Measurements from ENCODE around the gene GSTT2B.
"Not testable (repeated sequence)": the region's sequence is repeated elsewhere in the genome, so short reads cannot be mapped to it uniquely, and the experiment has no call there.

The GSTT2B gene

DNA sequence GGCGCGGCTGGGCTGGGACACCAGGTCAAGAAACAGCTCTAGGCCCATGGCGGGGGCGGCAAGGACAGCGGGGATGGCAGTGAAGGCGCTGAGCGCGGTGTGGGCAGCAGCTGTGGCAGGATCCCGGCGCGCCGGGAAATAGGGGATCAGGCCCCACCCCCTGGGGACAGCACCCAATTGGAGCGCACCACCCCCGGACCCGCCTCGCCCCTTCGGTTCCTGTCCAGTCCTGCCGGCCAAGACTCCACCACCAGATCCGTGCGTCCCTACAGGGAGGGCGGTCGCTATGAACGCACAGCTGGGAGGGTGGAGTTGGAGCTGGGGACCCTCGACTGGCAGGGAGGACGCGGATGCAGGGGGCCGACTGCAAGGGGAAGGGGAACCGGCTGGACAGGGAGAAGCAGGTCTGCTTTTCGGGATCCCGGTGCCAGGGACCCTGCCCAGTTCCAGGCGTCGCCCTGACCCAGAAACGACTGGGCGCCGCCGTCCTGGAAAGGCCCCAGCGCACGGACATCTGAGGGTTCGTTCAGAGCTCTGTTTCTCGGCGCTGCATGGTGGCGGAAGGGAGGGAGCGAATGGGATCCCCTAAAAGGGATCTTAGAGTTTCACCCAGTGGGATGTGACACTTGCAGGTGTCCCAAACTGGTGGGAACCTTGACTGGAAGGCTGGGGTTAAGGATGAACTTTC, at the start of gene GSTT2B:
Gene GSTT2B, minus strand, starts transcription at position 112 of the 688 bp plus-strand sequence. Its CDS starts 64 bp downstream, at position 48.
- DNase-seq: not testable (repeated sequence)

DNA sequence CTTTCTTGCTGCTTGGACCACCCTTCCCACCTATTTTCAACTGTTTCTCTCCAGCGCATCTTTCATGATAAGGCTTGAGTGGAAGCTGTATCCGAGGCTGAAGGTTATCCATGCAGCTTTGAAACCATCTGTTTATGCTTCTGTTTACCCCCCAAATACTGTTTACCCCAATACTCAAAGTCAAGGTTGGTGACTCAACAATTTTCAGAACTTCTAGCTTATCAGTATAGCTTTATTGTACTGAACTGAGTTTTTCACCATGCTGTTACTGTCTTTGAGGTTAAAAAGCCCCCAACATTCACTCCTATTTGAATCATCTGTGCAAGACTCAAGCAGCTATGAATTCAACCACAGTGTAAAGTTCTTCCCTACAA, 49.0 kb upstream of the GSTT2B start:
- no peak for DNase-seq

DNA sequence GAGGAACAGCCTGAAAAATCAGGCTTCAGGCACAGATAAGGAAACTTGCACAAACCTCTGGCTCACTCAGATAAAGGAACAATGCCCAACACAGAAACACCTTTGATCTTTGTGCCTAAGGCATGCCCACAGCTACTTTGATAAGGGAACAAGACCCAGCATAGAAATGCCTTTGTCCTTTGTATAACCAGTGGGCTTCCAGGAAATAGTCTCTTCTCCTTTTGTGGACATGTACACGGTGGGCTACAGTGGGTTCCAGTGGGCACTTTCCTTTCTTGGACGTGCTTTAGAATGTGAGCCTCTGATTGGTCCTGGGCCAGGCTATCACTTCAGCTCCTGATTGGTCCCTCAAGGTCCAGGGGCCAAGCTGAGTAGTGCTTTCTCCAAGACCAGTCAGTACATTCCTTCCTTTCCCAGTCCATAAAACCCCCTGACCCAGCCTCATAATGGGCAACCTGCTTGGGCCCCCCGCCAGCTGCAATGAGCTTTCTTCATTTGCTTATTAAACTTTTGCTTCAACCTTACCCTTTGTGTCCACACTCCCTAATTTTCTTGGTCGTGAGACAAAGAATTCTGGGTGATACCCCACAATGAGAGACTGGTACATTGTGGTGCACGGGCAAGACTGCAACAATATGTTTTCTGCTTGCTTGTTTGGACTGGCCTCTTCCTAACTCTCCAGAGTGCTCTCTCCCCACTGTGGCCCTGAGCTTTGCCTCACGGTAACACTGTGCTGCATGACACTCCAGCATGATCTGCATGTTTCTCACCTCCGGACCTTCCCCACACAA, 48.4 kb upstream of the GSTT2B start:
- no peak for DNase-seq

- no peak for DNase-seq
These were observed 47.6 kb upstream of the GSTT2B start for GRCh38 chr22:24008381-24009226.

DNA sequence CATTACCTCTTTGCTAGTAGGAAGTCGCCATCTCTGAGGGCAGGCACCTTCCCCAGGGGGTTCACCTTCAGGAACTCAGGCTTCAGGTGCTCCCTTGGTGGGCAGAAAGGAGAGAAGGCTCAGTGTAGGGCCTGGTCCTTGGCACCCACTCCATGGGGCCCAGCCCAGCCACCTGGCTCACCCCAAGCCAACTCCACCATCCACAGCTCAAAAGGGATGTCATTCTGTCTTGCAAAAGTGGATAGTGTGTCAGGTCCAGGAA, 47.0 kb upstream of the GSTT2B start:
- no peak for DNase-seq

DNA sequence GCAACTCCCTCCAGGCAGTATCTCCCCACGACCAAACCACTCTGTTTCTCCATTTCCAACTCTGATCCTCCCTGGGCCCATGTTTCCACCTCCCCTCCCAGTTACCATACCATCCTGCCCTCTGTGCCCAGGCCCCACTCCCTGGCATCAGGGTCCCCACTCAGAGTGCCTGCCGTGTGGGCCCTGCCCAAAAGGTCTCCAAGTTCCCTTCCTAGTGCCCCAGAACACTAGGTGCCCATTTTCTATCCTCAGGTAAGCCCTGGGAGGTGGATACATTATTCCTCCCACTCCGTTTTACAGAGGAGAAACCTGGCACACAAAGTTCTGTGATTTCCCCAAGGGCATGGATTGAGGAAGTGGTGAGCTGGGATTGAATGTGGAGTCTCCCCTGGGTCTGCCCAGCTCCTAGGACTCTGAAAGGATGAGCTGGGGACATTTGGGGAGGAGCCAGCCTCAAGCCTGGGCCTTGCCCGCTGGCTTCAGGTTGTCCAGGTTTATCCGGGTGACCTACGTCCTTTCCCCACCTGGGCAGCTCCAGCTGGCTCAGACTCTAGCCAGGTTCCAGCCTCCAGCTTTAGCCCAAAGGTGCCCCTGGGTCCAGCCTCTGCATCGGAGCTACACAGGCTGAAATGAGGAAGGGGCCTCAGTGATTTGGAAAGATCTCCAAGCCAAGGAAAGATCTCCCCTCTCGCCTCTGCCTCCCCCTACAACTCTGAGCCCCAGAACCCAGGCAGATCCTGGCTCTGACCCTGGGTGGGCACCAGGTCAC, 46.4 kb upstream of the GSTT2B start:
- DNase-seq: no peak

DNA sequence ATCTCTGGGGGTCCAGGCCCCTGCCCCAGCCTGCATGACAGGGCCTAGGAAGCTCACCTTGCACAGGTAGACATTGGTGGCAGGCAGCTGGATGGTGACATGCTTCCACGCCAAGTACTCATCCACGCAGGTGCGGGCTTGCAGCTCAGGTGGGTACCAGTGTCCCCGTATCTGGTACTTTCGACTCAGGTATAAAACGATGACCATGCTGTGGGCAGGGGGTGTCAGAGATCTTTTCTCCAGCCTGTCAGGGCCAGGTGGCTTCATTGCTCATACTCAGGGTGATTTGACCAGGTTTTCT, 45.9 kb upstream of the GSTT2B start:
- DNase-seq: no peak

GRCh38 chr22:24006207-24006913, 45.4 kb upstream of the GSTT2B start:
- no peak for DNase-seq

- no peak for DNase-seq
These were observed 44.2 kb upstream of the GSTT2B start, which contains the start of gene GSTT4 for GRCh38 chr22:24005201-24005600. Gene GSTT4 (minus strand): TSS chr22:24005453. CDS start chr22:24005356, 97 bp downstream.

DNA sequence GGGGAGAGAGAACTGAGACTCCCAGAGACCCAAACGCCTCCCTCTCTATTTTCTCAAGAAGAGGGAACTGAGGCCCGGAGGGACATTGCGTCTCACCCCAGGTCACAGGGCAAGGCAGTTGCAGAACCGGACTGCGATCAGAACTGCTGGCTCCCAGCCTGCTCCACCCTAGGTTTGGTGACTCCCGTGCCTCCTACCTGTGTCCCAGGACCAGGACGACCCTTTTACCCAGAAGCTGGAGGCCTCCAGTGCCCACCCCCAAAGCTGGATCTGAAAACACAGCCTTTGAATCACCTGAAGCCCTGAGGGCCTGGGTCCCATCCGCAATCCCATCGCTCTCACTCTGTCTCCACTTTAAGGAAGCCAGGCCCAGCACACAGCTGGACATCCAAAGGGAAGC, 42.9 kb upstream of the GSTT2B start:
- no peak for DNase-seq

- no peak for DNase-seq
These were observed 41.9 kb upstream of the GSTT2B start for GRCh38 chr22:24002851-24003250.

DNA sequence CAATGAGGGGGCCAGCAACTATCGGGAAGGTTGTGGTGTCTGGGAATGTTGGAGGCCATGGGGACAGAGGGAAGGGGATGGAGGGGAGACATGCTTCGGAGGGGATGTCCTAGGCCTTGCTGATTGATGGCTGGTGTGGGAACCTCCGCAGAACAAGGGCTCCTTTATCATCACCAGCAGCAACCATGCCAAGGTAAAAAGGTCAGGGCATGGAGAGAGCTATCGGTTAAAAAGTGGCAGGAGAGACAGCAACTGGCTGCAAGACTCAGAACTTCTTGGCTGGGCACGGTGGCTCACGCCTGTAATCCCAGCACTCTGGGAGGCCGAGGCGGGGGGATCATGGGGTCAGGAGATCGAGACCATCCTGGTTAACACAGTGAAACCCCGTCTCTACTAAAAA, 41.3 kb upstream of the GSTT2B start:
- no peak for DNase-seq

- DNase-seq: no peak
These were observed 40.3 kb upstream of the GSTT2B start for GRCh38 chr22:24001314-24001713.

DNA sequence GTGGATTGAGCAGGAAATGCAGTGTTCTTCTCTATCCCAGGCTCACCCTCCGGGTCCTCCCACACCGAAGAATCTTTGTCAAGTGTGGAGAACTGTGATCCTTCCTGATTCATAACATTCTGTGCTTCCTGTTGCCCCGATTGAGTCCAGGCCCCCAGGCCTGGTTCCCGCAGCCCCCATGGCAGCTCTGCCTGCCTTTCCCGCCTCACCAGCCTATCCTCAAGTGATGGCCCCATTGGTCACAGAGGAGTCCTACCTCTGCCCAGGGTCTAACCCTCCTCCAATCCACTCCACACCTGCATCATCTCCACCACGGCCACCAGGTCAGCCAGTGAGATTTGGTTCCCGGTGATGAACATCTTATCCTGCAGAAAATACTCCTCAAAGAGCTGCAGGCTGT, 38.8 kb upstream of the GSTT2B start:
- not testable (repeated sequence) for DNase-seq

GRCh38 chr22:23997092-23997491, 36.1 kb upstream of the GSTT2B start:
- DNase-seq: no peak

DNA sequence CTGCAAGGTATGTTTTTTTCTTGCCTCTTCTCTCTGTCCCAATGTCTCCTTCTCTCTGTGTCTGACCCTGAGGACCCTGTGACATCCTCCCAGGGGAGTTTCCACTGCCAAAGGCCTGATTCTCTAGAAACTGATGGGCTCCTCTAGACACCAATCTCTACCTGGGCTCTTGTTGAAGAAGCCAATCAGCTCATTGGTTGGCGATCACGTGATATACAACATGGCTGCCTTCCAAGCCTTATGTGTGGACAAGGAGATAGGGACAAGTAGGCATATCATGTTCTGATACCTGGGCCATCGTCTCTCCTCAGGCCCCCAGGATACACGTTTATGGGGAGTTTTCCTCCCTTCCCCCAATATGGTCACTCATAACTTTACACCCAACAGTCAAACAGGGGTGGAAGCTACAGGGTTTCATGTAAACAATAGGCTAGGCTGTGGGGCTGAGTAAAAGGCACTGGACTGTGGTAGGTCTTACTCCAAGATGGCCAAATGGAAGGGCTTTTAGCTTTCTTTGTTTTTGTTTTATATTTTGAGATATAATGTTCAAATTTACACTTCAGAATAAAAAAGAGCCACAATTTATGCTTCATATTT, 32.7 kb upstream of the GSTT2B start:
- not testable (repeated sequence) for DNase-seq

GRCh38 chr22:23993080-23993479, 32.1 kb upstream of the GSTT2B start:
- DNase-seq: not testable (repeated sequence)

GRCh38 chr22:23989583-23990244, 28.7 kb upstream of the GSTT2B start:
- not testable (repeated sequence) for DNase-seq

GRCh38 chr22:23986538-23987178, 25.7 kb upstream of the GSTT2B start:
- DNase-seq: not testable (repeated sequence)

GRCh38 chr22:23986089-23986488, 25.1 kb upstream of the GSTT2B start:
- DNase-seq: not testable (repeated sequence)

GRCh38 chr22:23984430-23984829, 23.4 kb upstream of the GSTT2B start:
- DNase-seq: no peak
